ENCODE results near the gene B3GNT8. TPM values are rescaled to one million over a fixed set of nuclear protein-coding genes. Genes with fewer than 3 reads are reported as not detected.

The B3GNT8 gene
- total RNA-seq, 2 donors from 2014 or later, result 3.9 to 4.7 TPM

GRCh38 chr19:41428481-41428859, 1.3 kb upstream of the B3GNT8 start:
- Histone ChIP-seq H3K27me3 (ENCODE audit: control insufficient read depth, insufficient read depth, low read length, poor library complexity, severe bottlenecking) (no peaks in the 10 kb centered on the region), H3K36me3 (ENCODE audit: control insufficient read depth, insufficient read depth, low read length) (peaks cover 28% of the 10 kb centered on the region), H3K4me1 (ENCODE audit: control insufficient read depth, insufficient read depth, low read length) (peaks cover 4% of the 10 kb centered on the region), H3K9me3 (ENCODE audit: control insufficient read depth, low read length) (no peaks in the 10 kb centered on the region), H3K27ac (ENCODE audit: low read depth, low read length) (no peak overlapping the region), H3K4me3 (ENCODE audit: low read length) (peak overlapping the region; percentile 59), H3K9ac (ENCODE audit: extremely low read depth, low read length, poor library complexity, severe bottlenecking) (no peak overlapping the region)
- H3K36me3 Mint-ChIP-seq (ENCODE audit: low read depth), result peaks cover 31% of the 10 kb centered on the region
- no peaks in the 10 kb centered on the region for H3K9me3 Mint-ChIP-seq
- WGBS, 2 experiments (ENCODE audit: insufficient coverage in 1 of 2, insufficient read length in 1 of 2), result 85 to 100% methylated on average over 1 of the region's 1 CpG
- H3K27ac Mint-ChIP-seq, result no peak overlapping the region
- no peaks in the 10 kb centered on the region for H3K27me3 Mint-ChIP-seq (ENCODE audit: insufficient read depth)
- H3K4me1 Mint-ChIP-seq, result peaks cover 18% of the 10 kb centered on the region
- H3K4me3 Mint-ChIP-seq, result no peak overlapping the region
- no peak for DNase-seq
- TF ChIP-seq CTCF (conservative IDR thresholded peaks at IDR 0.05), result no peak

- H3K9me3 Mint-ChIP-seq, result no peaks in the 10 kb centered on the region
- H3K27ac ChIP-seq (ENCODE audit: low read depth, low read length), result no peak overlapping the region
- H3K27ac Mint-ChIP-seq, result peak overlapping the region; percentile 75
Measured at GRCh38 chr19:41427647-41428480, 690 bp upstream of the B3GNT8 start.

GRCh38 chr19:41426116-41426841, 895 bp downstream of the B3GNT8 start:
- no peaks in the 10 kb centered on the region for H3K27me3 Mint-ChIP-seq (ENCODE audit: insufficient read depth)
- Histone ChIP-seq H3K27me3 (ENCODE audit: control insufficient read depth, insufficient read depth, low read length, poor library complexity, severe bottlenecking) (no peaks in the 10 kb centered on the region), H3K36me3 (ENCODE audit: control insufficient read depth, insufficient read depth, low read length) (peaks cover 8% of the 10 kb centered on the region), H3K9me3 (ENCODE audit: control insufficient read depth, low read length) (no peaks in the 10 kb centered on the region), H3K4me3 (ENCODE audit: low read length) (peak overlapping the region; percentile 83), H3K27ac (ENCODE audit: low read depth, low read length) (no peak overlapping the region), H3K4me1 (ENCODE audit: control insufficient read depth, insufficient read depth, low read length) (peaks cover 4% of the 10 kb centered on the region), H3K9ac (ENCODE audit: extremely low read depth, low read length, poor library complexity, severe bottlenecking) (no peak overlapping the region)
- H3K9me3 Mint-ChIP-seq, result no peaks in the 10 kb centered on the region
- no peak for DNase-seq
- WGBS, 2 experiments (ENCODE audit: insufficient coverage in 1 of 2, insufficient read length in 1 of 2), result 89 to 99% methylated on average over 24 to 36 of the region's 36 CpGs
- peaks cover 18% of the 10 kb centered on the region for H3K4me1 Mint-ChIP-seq
- TF ChIP-seq CTCF (conservative IDR thresholded peaks at IDR 0.05), result no peak
- H3K4me3 Mint-ChIP-seq, result peak overlapping the region; percentile 74
- peaks cover 27% of the 10 kb centered on the region for H3K36me3 Mint-ChIP-seq (ENCODE audit: low read depth)
- no peak overlapping the region for H3K27ac Mint-ChIP-seq

More at GRCh38 chr19:41427647-41428480, 690 bp upstream of the B3GNT8 start:
- Mint-ChIP-seq H3K4me3 (peak overlapping the region; percentile 74), H3K4me1 (peaks cover 18% of the 10 kb centered on the region), H3K36me3 (ENCODE audit: low read depth) (peaks cover 28% of the 10 kb centered on the region), H3K27me3 (ENCODE audit: insufficient read depth) (no peaks in the 10 kb centered on the region)
- TF ChIP-seq CTCF (conservative IDR thresholded peaks at IDR 0.05), result no peak
- no peaks in the 10 kb centered on the region for H3K9me3 ChIP-seq (ENCODE audit: control insufficient read depth, low read length)
- peaks cover 21% of the 10 kb centered on the region for H3K36me3 ChIP-seq (ENCODE audit: control insufficient read depth, insufficient read depth, low read length)
- 25 to 30% methylated on average over 10 to 23 of the region's 23 CpGs for WGBS, 2 experiments (ENCODE audit: insufficient coverage in 1 of 2, insufficient read length in 1 of 2)
- peak overlapping the region; percentile 59 for H3K4me3 ChIP-seq (ENCODE audit: low read length)
- H3K9ac ChIP-seq (ENCODE audit: extremely low read depth, low read length, poor library complexity, severe bottlenecking), result no peak overlapping the region
- H3K4me1 ChIP-seq (ENCODE audit: control insufficient read depth, insufficient read depth, low read length), result peaks cover 4% of the 10 kb centered on the region
- H3K27me3 ChIP-seq (ENCODE audit: control insufficient read depth, insufficient read depth, low read length, poor library complexity, severe bottlenecking), result no peaks in the 10 kb centered on the region
- DNase-seq, result peak; percentile 82
